NCI-H524 (cell line): ENCODE data around the gene CALHM2.
"Not testable (repeated sequence)": the region's sequence is repeated elsewhere in the genome, so short reads cannot be mapped to it uniquely, and the experiment has no call there.

Experiments
- DNase-seq, 2 experiments: peaks; one replicate each; lab custom pipeline; 2025; lab: John Stamatoyannopoulos, UW

Gene CALHM2

GRCh38 chr10:103450201-103450695 lies 1.9 kb downstream of the CALHM2 start:
- DNase-seq = no peak

- DNase-seq = no peak
Observed at GRCh38 chr10:103449208-103450144, 2.7 kb downstream of the CALHM2 start.

- no peak for DNase-seq
Observed at GRCh38 chr10:103448746-103449145, 3.4 kb downstream of the CALHM2 start.

- DNase-seq = no peak
Observed at GRCh38 chr10:103447187-103447586, 5.0 kb downstream of the CALHM2 start.

- DNase-seq = no peak
Observed at GRCh38 chr10:103445767-103446567, 6.2 kb downstream of the CALHM2 start.

GRCh38 chr10:103445366-103445765 lies 6.8 kb downstream of the CALHM2 start:
- no peak for DNase-seq

- no peak for DNase-seq
Observed at GRCh38 chr10:103444478-103444877, 7.7 kb downstream of the CALHM2 start.

GRCh38 chr10:103443475-103444185 lies 8.5 kb downstream of the CALHM2 start:
- DNase-seq = no peak

- DNase-seq = no peak
Observed at GRCh38 chr10:103442031-103442461, 10.1 kb downstream of the CALHM2 start.

GRCh38 chr10:103441611-103442010 lies 10.6 kb downstream of the CALHM2 start:
- DNase-seq = no peak

- no peak for DNase-seq
Observed at GRCh38 chr10:103441206-103441605, 11.0 kb downstream of the CALHM2 start.

GRCh38 chr10:103440416-103440815 lies 11.8 kb downstream of the CALHM2 start:
- DNase-seq = no peak

- DNase-seq = no peak
Observed at GRCh38 chr10:103439776-103440175, 12.4 kb downstream of the CALHM2 start.

- DNase-seq = no peak
Observed at GRCh38 chr10:103433858-103434257, 18.3 kb downstream of the CALHM2 start.

GRCh38 chr10:103431902-103432301 lies 20.3 kb downstream of the CALHM2 start:
- no peak for DNase-seq

- no peak for DNase-seq
Observed at GRCh38 chr10:103429647-103430046, 22.5 kb downstream of the CALHM2 start.

- no peak for DNase-seq
Observed at GRCh38 chr10:103428989-103429643, 23.1 kb downstream of the CALHM2 start.

- DNase-seq = no peak
Observed at GRCh38 chr10:103427866-103428265, 24.3 kb downstream of the CALHM2 start.

GRCh38 chr10:103423748-103424147 lies 28.4 kb downstream of the CALHM2 start:
- no peak for DNase-seq

GRCh38 chr10:103419101-103419500 lies 33.1 kb downstream of the CALHM2 start:
- DNase-seq = no peak

GRCh38 chr10:103417601-103418000 lies 34.6 kb downstream of the CALHM2 start:
- DNase-seq = no peak

GRCh38 chr10:103417148-103417469 lies 35.1 kb downstream of the CALHM2 start:
- not testable (repeated sequence) for DNase-seq
